ENCODE results near the gene ZNF783. TPM values are rescaled to one million over a fixed set of nuclear protein-coding genes. Genes with fewer than 3 reads are reported as not detected.

The ZNF783 gene
- total RNA-seq, 1 experiment from 2014 or later, result 2.3 TPM

Other genes starting within 250 kb of the ZNF783 start
- 273 and 284 TPM in 2 replicates for gene PDIA4, start 233.7 kb upstream of the ZNF783 start, total RNA-seq (2014; rRNA removed; shearing (Covaris generic); ENCODE audit: low replicate concordance)
- 5.9 and 11.6 TPM in 2 replicates for gene ZNF786, start 171.5 kb upstream of the ZNF783 start, total RNA-seq (2014; rRNA removed; shearing (Covaris generic); ENCODE audit: low replicate concordance)
- gene ZNF425, start 135.9 kb upstream of the ZNF783 start, total RNA-seq (2014; rRNA removed; shearing (Covaris generic); ENCODE audit: low replicate concordance), result 2.9 and 7.1 TPM in 2 replicates
- 2.4 and 2.9 TPM in 2 replicates for gene ZNF398, start 114.7 kb upstream of the ZNF783 start, total RNA-seq (2014; rRNA removed; shearing (Covaris generic); ENCODE audit: low replicate concordance)
- gene ZNF282, start 66.7 kb upstream of the ZNF783 start, total RNA-seq (2014; rRNA removed; shearing (Covaris generic); ENCODE audit: low replicate concordance), result 18.1 and 20.2 TPM in 2 replicates
- gene ZNF212, start 22.5 kb upstream of the ZNF783 start, total RNA-seq (2014; rRNA removed; shearing (Covaris generic); ENCODE audit: low replicate concordance), result 11.6 and 15.8 TPM in 2 replicates
- gene ZNF777, start 198.9 kb downstream of the ZNF783 start, total RNA-seq (2014; rRNA removed; shearing (Covaris generic); ENCODE audit: low replicate concordance), result 12.3 and 19.6 TPM in 2 replicates
- 41.4 and 48.6 TPM in 2 replicates for gene ZNF746, start 235.6 kb downstream of the ZNF783 start, total RNA-seq (2014; rRNA removed; shearing (Covaris generic); ENCODE audit: low replicate concordance)